MM.1S (cell line): ENCODE results near the gene TNFSF8.

Source experiments
- CTCF ChIP-seq: fragments of 300-600 bp; sonication (generic); IDR thresholded peaks from 2 replicates; pipeline ENCODE4 v1.5.1; 2016; ENCODE audit warnings: antibody characterized with exemption, low read length, mixed read lengths
- EZH2 ChIP-seq: fragments of 300-600 bp; sonication (generic); optimal IDR thresholded peaks from 2 replicates; pipeline ENCODE3; 2017; ENCODE audit warnings: low read depth, mild to moderate bottlenecking, antibody characterized with exemption, low read length, mixed read lengths

GRCh38 chr9:114935119-114935518 is 4.7 kb upstream of the TNFSF8 start:
- no peak for TF ChIP-seq CTCF
- no peak for TF ChIP-seq EZH2
